Liver (tissue), 3 donors: Measurements from ENCODE around the gene CHCHD1.

ENCODE experiments used
- ATF3 ChIP-seq: IDR thresholded peaks from 2 replicates; pipeline ENCODE4 v1.6.1; 2016; ENCODE audit warnings: antibody characterized with exemption
- CTCF ChIP-seq: fragments of 150-350 bp; IDR thresholded peaks from 2 replicates; pipeline ENCODE4 v1.5.1; 2017; ENCODE audit warnings: improper control_type of control experiment, low read depth, low read length; ENCODE audit not compliant: missing input control
- EGR1 ChIP-seq, 2 donors: IDR thresholded peaks; 2 replicates each; pipeline ENCODE4 v1.6.1; 2016 to 2018; ENCODE audit warnings: antibody characterized with exemption in 2 of 2, low read depth in 2 of 2
- FOXA2 ChIP-seq: IDR thresholded peaks from 2 replicates; pipeline ENCODE4 v1.6.1; 2016; ENCODE audit warnings: antibody characterized with exemption
- GABPA ChIP-seq, 2 donors: IDR thresholded peaks in 1 of 2; conservative IDR thresholded peaks in 1 of 2; 2 replicates each; pipeline ENCODE4 v1.6.1; 2016; ENCODE audit warnings: antibody characterized with exemption in 2 of 2, mild to moderate bottlenecking in 1 of 2, moderate library complexity in 1 of 2
- JUND ChIP-seq, 2 donors: IDR thresholded peaks; 2 replicates each; pipeline ENCODE4 v1.6.1; 2016; ENCODE audit warnings: antibody characterized with exemption in 2 of 2
- MAX ChIP-seq: IDR thresholded peaks from 2 replicates; pipeline ENCODE4 v1.6.1; 2016; ENCODE audit warnings: antibody characterized with exemption
- RAD21 ChIP-seq, 2 donors: IDR thresholded peaks; 2 replicates each; pipeline ENCODE4 v1.6.1; 2016; ENCODE audit warnings: antibody characterized with exemption in 2 of 2, mild to moderate bottlenecking in 2 of 2
- REST ChIP-seq: IDR thresholded peaks from 2 replicates; pipeline ENCODE4 v1.6.1; 2016; ENCODE audit warnings: antibody characterized with exemption, mild to moderate bottlenecking
- RXRA ChIP-seq, 2 donors: IDR thresholded peaks; 2 replicates each; pipeline ENCODE4 v1.6.1; 2017 to 2018; ENCODE audit warnings: antibody characterized with exemption in 2 of 2, mild to moderate bottlenecking in 1 of 2
- SP1 ChIP-seq: IDR thresholded peaks from 2 replicates; pipeline ENCODE4 v1.6.1; 2018; ENCODE audit warnings: antibody characterized with exemption, mild to moderate bottlenecking
- TAF1 ChIP-seq: conservative IDR thresholded peaks from 2 replicates; pipeline ENCODE4 v1.6.1; 2016; ENCODE audit warnings: antibody characterized with exemption, mild to moderate bottlenecking
- YY1 ChIP-seq: IDR thresholded peaks from 2 replicates; pipeline ENCODE4 v1.6.1; 2016; ENCODE audit warnings: antibody characterized with exemption, mild to moderate bottlenecking
- ZBTB33 ChIP-seq: IDR thresholded peaks from 2 replicates; pipeline ENCODE4 v1.6.1; 2016; ENCODE audit warnings: antibody characterized with exemption
- donor health status: healthy.
- donor health status: healthy.

- TF ChIP-seq CTCF (no peak), MAX (no peak), ZBTB33 (no peak), REST (no peak), JUND (IDR thresholded peaks at IDR 0.05) (no peak), ATF3 (no peak), TAF1 (no peak), RAD21 (IDR thresholded peaks at IDR 0.05) (no peak), SP1 (no peak), RXRA (IDR thresholded peaks at IDR 0.05) (no peak), YY1 (no peak), GABPA (IDR thresholded peaks at IDR 0.05 in 1 of 2, conservative IDR thresholded peaks at IDR 0.05 in 1 of 2) (no peak), EGR1 (IDR thresholded peaks at IDR 0.05; ENCODE audit: low read depth in 2 of 2) (no peak), FOXA2 (no peak)
These were observed 49.4 kb upstream of the CHCHD1 start for GRCh38 chr10:73732426-73732825.
